GM21381 (cell line): ENCODE measurements around the gene SMG6.
"Not testable (repeated sequence)": the region's sequence is repeated elsewhere in the genome, so short reads cannot be mapped to it uniquely, and the experiment has no call there.

Experiments used
- ATAC-seq: cut with Tn5 transposase; IDR thresholded peaks from one replicate; pipeline ENCODE4 v1.9.1; 2021; ENCODE audit warnings: mild to moderate bottlenecking, moderate library complexity; ENCODE audit not compliant: unreplicated experiment

SMG6 gene

DNA sequence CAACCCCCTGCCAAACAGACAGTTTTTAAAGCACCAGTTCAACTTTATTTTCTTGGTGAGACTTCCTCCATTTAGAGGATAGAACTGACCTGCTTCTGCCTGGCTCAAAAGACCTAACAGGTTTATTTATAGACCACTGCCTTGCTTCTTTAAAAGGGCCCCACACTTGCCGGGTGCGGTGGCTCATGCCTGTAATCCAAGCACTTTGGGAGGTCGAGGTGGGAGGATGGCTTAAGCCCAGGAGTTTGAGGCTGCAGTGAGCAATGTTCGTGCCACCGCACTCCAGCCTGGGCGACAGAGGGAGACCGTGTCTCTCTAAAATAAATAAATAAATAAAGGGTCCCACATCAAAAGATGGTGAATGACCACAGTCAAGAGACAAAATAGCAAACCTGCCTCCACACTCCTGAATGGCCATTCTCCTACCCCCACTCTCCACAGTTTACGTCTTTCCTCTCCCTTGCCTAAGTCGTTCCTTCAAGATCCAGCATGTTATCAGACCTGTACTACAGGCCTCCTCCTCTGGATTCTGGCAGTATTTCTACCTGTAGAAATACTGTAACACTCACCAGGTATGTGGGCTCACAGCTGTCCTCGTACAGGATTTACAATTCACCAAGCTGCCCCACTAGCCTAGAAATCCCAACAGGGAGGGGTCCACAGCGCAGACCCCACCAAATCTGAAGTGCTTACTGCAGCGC is 95.6 kb downstream of the SMG6 start:
- ATAC-seq, result no peak

DNA sequence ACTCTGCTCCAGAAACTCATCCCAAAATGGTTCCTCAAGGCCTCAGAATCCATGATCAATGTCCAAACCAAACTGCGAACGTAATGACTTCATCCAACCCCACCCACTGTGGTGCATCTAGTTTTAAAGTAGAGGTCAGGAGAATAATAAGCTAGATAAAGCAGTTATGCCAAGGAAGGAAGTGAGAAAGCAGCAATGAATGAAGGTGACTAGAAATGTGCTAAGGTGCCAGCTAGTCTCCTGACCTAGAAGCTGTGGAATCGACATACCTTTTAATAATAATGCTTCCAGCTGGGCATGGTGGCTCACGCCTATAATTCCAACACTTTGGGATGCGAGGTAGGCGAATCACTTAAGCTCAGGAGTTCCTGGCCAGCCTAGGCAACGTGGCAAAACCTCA is 99.2 kb downstream of the SMG6 start:
- no peak for ATAC-seq

DNA sequence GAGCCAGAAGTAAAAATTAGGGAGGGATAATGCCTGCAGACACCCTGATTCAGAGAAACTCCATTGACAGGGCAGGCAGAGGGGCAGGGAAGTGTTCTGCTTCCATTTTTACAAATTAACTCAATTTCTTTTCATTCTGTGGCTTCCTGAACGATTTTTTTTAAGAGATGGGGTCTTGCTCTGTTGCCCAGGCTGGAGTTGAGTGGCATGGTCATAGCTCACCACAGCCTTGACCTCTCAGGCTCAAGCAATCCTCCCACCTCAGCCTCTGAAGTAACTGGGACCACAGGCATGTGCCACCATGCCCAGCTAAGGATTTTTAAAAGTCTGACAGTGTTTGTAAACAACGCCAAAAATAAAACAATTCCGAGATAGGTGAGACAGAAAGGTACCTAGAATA is 99.8 kb downstream of the SMG6 start:
- no peak for ATAC-seq

DNA sequence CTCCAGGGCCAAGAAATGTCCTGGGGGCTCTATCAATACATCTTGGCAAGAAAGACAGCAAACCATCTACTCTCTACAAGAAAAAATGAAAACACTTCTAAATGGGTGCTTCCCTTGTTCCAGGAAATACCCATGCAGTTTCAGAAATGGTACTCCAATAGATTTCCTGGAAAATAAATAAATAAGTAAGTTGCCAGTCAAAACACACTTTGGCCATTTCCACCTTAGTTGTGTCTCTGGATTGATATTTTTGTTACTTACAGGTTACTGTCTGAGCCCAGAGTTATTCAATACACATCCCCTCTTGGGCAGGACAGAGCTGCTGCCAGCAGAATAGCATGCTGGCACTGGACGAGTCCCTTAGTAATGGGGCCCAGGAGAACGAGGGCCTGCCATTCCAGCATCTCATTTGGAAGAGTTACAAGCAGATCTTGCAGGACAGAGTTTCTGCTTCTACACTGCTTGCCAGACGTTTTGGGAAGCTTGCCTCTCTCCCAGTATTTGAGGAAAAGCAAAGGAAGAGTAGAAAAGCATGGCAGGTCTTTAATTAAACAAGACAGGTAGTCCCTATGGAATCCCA is 100.5 kb downstream of the SMG6 start:
- no peak for ATAC-seq

DNA sequence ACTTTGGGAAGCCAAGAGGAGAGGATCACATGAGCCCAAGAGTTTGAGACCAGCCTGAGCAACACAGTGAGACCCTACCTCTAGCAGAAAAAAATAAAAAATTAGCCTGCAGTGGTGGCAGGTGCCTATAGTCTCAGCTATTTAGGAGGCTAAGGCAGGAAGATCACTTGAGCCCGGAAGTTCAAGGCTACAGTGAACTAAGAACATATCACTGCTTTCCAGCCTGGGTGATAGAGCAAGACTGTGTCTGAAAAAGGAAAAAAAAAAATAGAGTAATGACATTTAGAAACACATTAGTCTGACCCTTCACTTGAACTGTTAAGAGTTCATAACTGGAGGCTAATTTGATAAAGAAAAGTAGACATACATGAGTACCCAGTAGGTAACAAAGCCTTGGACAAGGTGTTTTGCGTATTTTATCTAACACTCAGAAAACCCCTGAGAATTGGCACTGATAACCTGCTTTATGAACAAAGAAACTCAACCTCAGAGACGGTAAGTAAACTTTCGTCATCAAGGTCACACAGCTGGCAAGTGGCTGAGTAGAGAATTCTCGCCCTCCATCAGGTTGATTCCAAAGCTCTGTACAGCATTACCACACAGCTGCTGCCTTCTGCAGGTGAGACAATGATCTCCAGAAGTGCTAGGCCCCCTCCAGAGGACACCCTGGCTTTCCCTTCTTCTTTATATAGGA is 101.1 kb downstream of the SMG6 start:
- ATAC-seq, result no peak

DNA sequence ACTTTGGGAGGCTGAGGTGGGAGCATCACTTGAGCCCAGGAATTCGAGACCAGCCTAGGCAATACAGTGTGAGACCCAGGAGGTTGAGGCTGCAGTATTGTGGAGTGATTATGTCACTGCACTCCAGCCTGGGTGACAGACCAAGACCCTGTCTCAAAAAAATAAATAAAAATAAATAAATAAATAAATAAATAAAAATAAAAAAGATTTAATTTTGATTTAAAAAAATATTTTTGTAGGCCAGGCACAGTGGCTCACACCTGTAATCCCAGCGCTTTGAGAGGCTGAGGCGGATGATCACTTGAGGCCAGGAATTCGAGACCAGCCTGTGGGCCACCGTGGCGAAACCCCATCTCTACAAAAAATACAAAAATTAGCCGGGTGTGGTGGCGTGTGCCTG is 104.2 kb downstream of the SMG6 start:
- ATAC-seq, result not testable (repeated sequence)

DNA sequence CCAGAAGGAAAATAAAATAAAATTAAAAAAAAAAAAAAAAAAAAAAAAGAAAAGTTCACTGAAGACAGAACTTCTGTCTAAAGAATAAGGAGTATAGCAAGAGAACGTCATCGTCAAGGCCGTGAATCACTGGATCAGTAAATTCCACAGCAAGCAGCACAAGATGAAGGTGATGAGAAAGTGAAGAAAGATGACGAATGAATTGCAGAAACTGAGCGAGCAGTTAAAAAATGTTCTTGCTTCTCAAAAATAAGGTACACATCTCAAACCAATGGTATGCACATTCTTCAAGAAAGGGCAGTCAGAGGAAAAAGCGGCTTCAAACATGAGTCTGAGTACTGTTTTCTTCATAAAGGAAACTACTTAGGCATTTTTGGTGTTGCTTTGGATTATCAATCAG is 104.7 kb downstream of the SMG6 start:
- ATAC-seq, result no peak

DNA sequence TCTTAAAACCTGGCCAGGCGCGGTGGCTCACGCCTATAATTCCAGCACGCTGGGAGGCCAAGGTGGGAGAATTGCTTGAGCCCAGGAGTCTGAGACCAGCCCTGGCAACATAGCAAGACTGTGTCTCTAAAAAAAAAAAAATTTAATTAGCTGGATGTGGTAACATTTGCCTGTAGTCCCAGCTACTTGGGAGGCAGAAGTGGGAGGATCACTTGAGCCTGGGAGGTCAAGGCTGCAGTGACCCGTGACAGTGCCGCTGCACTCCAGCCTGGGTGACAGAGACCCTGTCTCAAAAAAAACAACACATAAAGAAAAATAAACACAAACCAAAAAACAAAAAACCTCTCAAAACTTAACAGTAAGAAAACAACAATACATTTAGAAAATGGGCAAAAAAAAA is 106.3 kb downstream of the SMG6 start:
- ATAC-seq, result no peak

DNA sequence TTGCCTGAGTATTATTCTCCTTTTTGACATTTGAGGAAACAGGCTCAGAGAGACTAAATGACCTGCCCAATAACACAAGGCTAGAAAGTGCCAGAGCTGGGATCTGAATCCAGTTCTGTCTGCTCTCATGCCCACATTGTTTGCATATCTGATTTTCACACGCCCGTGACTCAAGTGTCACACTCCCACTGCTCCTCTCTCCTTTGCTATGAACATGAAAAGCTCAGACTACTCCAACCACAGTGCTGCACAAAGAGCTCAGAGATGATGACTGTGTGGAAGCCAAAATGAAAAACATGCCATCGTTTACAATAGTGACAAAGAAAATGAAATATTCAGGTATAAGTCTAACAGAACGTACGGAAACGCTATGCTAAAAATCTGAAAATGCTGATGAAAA is 107.9 kb downstream of the SMG6 start:
- ATAC-seq, result no peak

DNA sequence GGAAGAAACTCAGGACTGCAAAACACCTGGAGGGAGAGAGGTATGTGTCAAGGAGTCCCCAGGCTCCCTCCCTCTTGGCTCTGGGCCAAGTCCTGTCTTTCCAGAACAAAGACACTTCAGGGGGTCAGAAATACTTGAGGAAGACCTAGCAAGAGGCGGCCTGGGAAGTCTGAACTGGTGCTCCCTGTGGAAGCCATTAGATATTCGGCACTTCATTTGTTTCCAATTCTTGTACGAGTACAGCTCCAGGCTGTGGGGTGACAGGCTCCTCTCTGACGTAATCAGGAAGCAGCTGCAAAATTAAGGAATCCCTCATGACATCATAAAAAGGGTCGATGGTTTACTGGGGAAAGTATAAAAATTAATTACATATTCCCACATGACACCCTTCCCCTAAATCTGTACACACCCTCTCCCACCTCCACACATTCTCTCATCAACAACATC is 108.7 kb downstream of the SMG6 start:
- no peak for ATAC-seq

DNA sequence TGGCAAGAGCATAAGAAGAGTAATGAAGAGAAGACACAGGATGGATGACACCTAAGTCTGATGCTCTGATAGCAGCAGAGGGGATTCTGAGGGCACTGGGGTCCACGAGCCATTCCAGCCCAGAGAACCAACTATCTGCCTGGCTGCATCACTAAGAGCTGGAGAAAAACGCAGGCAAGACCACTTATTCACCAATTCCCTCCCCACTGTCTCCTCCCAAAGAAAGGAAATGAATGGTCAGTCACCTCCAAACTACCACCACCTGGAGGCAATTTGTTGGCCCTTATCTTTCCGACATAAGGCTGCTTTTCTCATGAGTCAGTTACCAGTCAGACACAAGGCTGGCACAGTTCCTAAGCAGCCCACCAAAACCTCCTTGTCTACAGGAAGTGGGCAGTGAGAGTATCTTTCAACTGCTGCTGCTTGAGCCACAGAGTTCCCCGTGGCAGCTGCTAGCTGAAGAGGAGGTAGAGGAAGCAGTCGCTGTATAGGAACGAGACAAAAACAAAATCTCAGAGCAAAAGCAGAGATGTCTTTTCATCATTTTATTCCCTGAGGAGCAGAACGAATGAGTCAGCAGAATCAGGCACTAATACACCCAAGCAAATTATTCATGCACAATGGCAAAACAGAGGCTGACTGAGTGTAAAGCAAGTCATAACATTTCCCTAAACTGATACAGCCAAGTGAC is 111.1 kb downstream of the SMG6 start:
- ATAC-seq, result no peak

DNA sequence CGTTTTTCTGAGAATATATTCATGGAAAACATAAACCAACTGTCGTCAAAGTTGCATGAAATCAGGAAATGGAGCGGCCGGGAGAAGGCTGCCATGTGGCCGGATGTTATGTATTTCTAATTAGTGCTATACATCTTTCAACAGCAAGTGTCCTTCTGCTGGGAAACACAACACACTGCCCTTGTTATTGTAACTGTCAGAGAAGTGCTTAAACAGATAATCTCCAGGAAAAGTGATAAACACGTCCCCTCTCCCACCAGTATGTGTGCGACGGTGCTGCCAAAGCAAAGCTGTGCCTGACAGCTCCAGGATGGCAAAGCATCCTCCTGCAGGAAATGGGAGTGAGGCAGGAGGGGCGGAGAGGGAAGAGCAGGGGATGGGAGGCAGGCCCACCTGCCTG is 111.8 kb downstream of the SMG6 start:
- ATAC-seq, result no peak

DNA sequence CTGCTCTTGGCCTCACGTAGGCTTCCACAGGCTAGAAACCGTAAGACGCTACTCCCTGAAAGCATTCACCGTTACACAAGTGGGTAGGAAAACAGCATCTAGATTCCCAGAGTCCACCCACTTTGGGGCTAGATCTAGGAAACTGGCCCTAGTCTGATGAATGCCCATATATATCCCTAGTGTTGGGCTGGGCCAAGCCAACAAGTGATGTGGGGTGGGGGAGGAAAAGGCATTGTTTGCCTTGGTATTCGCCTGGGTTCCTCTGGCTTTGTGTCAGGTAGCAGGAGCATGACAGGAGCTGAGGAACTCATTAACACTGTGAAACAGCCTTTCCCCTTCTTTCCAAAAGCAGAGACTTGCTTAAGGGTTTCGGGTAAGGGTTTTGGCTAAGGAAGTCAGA is 112.4 kb downstream of the SMG6 start:
- ATAC-seq, result no peak

DNA sequence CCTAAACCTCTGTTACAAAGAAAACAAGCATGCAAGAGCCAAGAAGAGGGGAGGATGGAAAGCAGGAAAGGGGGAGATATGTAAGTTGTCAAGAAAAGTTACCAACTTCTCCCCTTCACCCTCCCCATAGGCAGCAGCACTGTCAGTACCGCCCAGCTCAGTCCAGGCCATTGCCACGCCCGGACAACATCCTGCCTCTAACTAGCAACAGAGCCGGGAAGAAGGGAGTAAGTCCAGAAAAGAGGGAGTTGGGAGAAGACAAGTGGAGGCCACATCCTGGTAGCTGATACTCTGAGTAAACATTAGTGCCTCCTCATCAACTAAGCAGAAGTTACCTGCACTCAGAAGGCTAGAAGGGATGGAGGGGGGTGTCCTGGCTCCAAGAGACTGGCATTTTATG is 113.6 kb downstream of the SMG6 start:
- ATAC-seq, result no peak

DNA sequence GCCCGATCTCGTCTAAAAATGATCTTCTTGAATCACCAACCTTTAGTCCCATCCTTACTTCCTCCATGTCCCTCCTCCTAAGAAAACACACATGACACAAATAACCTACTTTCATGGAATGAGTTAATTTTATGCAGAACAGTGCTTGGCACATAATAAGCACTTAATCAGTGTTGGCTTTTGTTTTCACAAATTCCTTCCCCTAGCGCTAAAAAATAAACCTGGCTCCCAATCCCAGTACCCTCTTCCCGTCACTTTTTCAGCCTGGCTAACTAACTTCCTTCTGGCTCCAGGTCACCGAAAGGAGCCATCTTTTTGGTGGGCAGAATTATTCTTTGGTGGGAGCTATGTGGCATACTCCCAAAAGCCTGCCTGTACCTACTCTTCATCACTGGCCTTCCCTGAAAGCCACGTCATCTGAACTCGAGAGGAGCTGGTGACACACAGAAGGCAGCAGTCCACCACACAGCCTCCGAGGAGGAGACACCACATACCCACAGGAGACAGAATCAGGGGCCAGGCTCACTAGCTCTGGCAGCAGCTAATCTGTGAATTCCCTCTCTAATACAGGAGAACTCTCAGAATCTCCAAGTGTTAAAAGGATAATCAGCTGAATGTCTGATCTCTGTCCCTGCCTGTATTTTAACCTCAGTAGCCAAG is 114.5 kb downstream of the SMG6 start:
- no peak for ATAC-seq

DNA sequence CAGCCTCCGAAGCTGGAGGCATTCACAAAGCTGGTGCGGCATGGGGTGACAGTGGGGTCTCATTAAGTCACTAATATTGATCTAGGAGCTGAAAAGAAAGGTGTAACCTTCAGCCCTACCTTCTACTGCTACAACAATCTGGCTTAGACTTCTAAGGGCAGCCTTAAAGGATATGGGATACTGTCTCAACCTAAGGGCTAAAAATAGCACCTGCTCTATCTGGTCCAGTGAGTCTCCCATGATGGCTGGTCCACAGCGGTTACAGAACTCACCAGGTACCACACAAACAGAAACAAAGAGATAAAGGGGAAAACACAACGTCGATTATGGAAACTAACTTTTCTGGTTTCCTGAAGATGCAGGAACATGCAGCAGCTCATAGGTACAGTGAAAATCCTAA is 115.8 kb downstream of the SMG6 start:
- no peak for ATAC-seq

DNA sequence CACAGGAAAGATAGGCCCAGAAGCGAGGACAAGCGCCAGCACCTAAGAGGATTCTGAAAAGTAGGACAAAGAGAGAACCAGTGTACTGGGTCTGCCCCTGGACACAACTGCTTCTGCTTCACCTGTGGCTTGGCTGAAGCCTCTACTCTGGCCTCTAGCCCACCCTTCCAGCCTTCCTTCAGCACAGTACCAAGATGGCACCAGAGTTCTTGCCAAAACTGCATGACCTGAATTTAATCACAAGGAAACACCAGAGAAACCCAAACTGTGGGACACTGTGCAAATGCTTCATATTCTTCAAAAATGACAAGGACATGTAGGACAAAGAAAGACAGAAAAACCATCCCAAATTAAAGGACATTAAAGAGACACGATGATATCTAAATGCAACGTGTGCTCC is 116.6 kb downstream of the SMG6 start:
- ATAC-seq, result no peak

DNA sequence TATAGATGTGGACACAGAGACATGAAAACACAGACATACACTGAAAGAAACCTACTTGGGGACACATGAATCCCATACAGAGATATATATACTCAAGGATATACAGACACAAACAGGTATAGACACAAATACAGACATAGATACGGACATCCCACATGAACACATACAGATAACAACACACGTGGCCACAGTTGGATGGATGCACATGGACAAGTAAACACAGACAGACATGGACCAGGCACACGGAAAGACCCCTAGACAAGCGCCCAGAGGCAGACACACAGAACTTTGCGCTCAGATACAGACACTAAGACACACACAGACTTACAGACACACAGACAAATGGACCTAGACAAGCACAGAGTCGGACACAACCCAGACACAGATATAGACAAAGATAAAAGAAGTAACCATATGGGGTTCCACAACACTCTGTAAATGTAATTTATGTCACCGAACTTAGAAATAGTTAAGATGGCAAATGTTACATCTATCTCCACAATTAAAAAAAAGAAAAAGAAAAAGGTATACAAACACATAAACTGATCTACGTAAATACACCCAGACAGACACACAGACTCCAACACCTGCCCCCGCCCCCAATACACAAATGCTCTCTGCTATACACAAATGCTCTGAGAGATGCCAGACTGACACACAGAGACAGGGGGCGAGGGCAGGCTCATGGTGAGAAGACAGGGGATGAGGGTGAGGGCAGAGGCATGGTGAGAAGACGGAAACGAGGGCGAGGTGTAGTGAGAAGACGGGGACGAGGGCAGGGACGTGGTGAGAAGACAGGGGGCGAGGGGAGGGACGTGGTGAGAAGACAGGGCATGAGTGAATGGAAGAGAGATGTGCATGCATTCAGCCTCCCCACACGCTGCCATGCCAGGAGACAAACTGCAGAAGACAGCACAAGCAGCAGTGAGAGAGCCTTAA is 118.3 kb downstream of the SMG6 start:
- no peak for ATAC-seq

DNA sequence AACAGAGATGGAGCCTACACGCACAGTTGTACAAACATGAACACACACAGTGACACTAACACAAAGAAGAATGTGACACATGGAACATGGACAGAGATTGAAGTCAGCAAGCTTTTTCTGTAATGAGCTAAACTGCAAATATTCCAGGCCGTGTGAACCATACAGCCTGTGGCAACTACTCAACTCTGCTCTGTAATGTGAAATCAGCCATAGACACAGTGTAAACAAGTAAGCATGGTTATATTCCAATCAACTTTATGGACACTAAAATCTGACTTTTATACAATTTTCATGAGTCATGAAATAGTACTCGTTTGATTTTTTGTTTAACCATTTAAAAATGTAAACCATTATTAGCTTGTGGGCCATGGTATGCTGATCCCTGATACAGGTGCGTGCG is 120.2 kb downstream of the SMG6 start:
- no peak for ATAC-seq

DNA sequence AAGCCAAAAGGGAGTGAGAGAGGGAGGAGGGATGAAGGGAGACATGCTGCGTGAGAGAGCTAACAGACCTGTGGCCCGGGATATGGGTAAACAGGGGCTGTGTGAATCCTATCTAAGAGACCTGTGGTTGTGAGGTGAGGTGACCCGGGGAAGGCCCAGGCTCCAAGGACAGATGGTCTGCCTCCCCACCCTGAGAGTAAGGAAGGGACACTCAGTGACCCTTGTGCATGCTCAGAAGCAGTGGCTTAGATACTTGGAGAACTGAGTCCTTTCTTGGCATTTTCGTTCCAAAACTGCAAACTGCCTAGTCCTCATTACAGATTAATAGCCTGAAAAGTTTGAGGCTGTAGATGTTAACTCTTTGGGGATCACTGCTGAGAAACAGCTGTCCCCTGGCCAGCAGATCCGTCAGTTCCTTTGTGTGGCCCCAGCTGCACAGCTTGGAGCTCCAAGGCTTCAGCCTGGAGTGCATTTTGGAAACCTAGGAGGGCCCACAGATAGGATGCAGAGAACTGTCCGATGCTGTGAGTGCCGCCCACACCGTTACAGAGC is 121.6 kb downstream of the SMG6 start:
- no peak for ATAC-seq
